Renal cortical epithelial cell (primary cell): ENCODE results near the gene BCL11B. TPM values are rescaled to one million over a fixed set of nuclear protein-coding genes. Genes with fewer than 3 reads are reported as not detected.

Experiments used
- DNase-seq: peaks from one replicate; pipeline ENCODE4 v3.0.0-alpha.2; 2011; ENCODE audit warnings: low read depth
- total RNA-seq: library from RNA; depleted of rRNA; stranded (reverse); fragments of >200 nt; gene quantifications from 2 replicates; pipeline ENCODE4 v1.2.3, GENCODE V29; 2014

Gene BCL11B
- total RNA-seq, 1 donor from 2014 or later, result 0.20 TPM

DNA sequence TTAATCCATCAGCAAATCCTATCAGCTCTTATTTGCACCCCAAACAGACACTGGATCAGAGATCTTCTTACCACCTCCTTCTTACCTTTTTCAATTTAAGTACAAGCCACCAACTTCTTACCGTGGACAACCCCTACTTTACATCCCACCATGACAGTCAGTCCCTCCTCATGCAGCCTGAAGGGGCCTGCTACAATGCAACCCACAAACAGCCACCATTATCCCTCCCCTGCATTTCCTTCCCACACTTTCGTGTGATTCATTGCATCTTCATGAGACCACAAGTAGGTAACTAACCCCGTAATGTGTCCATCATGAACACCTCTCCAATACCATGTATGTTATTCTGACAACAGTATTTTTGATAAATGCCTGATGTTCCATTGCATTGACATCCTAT lies 108.6 kb downstream of the BCL11B start:
- DNase-seq, result no peak

DNA sequence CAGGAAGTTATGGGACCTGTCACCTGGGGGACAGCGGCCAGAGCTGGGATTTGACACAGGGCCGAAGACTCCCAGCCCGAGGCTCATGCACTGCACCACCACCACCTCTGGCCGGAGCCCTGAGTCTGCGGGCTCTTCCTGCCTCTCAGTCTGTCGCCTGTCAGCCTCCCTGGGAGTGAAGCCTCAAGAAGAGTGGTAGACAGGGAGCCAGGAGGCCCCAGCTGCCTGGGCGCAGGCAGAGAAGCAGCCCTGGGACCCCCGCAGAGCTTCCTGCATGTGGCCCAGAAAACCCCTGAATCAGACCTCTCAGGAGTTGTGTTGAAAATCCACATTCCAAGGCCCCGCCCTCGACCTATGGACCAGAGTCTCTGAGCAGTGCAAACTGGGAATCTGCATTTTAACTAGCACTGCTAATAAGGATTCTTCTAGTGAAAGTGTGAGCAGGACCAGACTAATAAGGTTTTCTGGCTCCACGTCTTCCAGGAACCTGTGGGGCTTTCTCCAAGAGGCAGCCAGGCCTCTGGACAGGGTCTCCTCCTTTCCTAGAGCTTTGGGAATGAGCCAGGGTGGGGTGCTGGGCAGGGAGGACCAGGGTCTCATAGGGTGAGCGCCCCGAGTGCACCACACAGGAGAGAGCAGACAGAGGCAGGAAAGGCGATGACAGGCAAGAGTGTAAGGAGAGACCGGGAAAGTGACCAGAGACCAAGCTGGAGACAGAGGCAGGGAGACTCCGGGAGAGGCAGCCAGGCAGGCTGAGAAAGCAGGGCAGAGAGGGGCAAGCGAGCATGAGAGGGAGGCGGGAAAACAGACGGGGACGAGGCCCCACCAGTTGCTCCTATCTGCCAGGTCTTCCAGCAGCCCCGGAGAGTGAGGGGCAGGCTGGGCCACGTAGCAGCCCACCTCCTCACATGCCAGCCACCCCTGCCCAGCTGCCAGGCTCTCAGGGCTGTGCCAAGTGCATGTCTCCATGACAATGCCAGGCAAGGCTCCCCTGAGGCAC lies 112.4 kb downstream of the BCL11B start:
- DNase-seq, result no peak

GRCh38 chr14:99158646-99159165 lies 113.3 kb downstream of the BCL11B start:
- no peak for DNase-seq

DNA sequence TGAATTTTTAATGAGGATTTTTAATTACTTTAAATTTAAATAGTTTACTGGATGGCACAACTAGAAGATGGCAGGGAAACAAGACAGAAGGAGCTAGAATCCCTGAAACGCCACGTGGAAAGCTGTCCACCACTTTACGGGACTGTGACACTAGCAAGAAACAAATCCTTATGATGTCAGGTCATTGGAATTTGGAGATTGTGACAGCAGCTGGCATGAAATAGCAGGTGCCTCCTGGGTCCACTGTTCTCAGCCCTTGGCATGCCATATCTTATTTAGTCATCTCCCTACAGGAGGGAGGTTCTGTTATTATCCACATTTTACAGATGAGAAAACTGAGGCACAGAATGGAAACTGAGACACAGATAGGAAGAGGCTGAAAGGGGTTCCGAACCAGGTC lies 113.8 kb downstream of the BCL11B start:
- no peak for DNase-seq

GRCh38 chr14:99157676-99158075 lies 114.3 kb downstream of the BCL11B start:
- no peak for DNase-seq

DNA sequence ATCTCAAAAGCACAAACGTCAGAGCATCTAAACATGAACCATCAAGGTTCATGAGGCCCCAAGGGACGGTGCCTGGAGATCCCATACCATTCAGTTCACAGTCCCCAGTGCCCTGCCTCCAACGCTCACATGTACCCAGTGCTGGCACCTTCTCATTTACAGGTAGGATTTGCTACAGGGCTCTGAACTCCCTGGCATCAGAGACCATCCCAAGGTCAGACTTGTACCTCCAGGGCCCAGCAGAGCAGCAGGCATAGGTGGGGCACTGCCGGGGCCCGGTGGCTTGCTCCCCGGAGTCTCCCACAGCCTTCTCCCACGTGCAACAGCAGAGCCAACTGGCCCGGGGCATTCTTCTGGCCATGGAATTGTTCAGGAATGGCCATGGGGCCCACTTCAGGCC lies 114.8 kb downstream of the BCL11B start:
- no peak for DNase-seq

- DNase-seq, result no peak
These were observed 115.2 kb downstream of the BCL11B start for GRCh38 chr14:99156814-99157213.

- no peak for DNase-seq
These were observed 115.9 kb downstream of the BCL11B start for GRCh38 chr14:99156090-99156425.

- no peak for DNase-seq
These were observed 116.6 kb downstream of the BCL11B start for GRCh38 chr14:99155173-99156089.

- no peak for DNase-seq
These were observed 121.8 kb downstream of the BCL11B start for GRCh38 chr14:99150236-99150635.

- no peak for DNase-seq
These were observed 123.0 kb downstream of the BCL11B start for GRCh38 chr14:99148861-99149610.

DNA sequence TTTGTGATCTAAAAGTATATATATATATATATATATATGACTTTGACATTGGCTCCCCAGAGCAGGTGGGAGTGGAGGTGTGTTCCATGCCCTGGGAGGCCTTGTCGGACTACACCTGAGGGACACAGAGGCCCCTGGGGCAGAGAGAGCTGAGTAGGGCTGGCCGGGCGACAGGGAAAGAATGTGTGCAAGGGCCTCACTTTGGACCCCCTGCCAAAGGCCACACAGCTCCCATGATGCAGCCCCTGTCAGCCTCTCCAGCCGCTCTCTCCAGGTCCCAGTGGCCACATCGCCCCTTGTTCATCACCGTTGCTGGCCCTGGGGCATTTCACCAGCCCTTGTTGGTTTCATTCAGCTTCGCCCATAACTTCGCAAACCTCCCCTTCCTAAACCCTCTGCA lies 123.9 kb downstream of the BCL11B start:
- no peak for DNase-seq

DNA sequence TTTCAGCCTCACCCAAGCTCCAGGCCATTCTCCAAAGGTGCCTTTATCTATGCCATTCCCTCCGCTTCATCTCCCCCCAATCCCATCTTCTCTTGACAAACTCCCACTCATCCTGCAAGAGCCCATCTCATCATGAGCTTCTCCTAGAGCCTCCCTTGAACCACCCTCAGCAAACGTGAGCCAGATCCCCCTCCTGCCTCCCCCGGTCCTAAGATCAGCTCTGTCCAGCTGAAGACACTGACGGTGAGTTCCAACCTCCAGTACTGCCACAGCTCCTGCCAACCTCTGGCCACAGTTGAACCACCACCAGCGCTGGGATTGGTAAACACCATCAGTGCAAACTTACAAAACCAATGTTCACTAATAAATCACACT lies 124.6 kb downstream of the BCL11B start:
- no peak for DNase-seq

DNA sequence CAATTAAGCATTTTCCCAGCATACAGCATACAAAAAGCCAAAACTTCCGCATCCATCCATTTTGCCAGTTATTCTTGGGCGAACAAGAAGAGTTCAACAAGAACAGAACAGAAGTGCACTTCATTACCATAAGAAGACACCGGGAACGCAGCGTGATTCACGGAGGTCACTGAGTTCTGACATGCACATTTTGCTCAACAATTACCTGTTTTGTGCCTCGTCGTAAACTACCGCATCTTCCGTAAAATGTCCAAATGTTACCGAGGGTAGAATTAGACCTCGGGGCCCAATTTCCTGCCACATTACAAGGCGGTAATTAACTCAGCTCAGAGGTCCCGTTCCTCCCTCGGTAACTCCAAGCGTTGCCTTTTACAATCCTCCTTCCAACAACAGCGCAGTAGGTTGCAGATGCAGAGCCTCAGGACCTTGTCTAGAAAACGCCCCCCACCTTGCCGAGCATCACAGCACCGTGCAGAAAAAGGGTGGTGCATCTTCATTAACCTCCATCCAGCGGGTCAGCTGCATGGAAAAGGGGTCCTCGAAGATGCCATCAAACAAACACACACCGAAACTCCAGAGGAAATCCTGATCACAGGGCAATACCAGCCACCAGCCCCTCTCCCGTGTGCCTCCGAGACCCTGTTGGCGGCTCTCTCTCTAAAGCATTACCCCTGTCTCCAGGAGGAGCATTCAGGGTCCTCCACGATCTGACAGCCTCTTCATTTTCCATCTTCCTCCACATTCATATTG lies 125.2 kb downstream of the BCL11B start:
- DNase-seq, result no peak

DNA sequence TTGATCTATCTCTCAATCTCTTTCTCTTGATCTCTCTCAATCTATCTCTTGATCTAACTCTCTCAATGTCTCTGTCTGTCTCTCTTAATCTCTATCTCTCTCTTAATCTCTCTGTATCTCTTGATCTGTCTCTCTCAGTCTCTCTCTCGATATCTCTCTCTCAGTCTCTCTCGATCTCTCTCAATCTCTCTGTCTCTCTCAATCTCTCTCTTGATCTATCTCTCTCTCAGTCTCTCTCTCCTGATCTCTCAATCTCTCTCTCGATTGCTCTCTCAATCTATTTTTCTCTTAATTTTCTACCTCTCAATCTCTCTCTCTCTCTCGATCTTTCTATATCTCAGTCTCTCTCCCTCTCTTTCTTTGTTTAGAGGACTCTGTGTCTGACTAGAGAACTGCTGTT lies 126.7 kb downstream of the BCL11B start:
- no peak for DNase-seq

GRCh38 chr14:99143793-99144192 lies 128.2 kb downstream of the BCL11B start:
- no peak for DNase-seq

DNA sequence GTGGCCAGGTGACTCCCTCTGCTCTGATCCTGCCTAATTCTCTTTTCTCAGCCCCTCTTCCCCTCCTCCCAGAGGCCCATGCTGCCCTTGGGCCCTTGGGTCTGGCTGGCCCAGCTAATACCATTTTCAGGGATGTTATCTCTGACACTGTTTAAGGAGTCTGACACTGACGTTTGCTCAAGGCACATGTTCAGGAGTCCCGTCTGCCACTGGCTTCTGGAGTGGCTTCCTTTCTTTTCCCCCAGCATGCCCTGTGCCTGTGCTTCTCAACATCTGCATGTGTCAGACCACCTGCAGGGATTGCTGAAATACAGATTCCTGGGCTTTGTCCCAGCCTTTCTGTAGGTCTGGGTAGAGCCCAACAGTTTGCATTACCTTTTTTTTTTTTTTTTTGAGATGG lies 128.9 kb downstream of the BCL11B start:
- no peak for DNase-seq

DNA sequence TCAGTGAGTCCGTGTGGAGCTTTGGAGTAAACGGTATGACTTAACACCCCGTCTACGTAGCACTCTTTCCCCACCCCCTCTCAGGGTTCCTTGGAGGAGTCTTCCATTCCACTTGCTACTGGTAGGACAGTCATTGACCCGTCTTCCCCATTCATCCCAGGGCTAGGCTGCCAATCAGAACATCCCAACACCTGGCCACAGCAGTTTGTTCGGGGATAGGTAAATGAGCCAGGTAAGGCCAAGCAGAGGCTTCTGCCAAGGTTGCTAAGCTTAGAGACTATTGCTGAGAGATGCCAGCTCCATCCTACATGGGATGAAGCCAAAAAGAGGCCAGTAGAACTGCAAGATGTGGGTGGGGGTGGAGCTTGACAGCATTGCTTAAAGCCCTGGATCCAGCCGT lies 130.8 kb downstream of the BCL11B start:
- no peak for DNase-seq

DNA sequence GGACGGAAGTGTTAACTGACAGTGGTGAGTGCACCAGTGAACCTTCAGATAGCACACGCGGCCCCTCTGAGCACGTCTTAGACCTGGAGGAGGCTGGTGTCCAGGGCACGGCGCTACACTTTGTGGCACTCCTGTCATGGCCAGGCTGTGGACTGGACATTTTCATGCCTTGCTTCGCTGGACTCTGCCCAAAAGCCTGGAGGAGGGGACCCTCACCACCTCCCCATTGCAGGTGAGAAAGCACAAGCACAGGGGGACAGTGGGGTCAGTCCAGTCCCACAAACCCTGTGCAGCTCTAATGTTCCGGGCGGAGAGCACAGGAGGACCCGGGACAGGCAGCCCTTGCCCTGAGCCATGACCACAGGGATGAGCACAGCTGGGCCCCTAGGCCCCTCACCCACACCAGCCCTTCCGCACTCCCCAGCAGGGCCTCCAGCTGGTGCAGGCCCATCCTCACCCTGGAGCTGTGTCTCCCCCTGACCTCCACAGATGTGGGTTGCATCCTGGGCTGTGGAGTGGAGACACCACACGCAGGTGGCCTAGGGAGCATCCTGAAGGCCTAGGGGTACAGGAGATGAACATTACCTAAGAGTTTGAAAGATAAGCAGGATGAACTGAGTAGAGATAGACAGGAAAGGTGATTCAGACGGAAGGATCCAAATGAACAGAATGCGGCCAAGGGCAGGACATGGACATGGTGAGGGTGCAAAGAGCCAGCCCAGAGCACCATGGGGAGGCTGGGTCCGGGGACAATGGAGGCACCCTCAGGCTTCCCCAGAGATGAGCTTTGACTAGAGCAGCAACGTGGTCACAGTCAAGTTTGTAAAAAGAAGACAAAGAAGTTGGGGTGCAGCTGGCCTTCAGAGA lies 132.8 kb downstream of the BCL11B start:
- no peak for DNase-seq
